Measurements from ENCODE around the gene ANKRD13B. TPM values are rescaled to one million over a fixed set of nuclear protein-coding genes. Genes with fewer than 3 reads are reported as not detected.

ANKRD13B gene
- total and polyA plus RNA-seq, 7 donors, result 1.6 to 17.2 (median 5.4) TPM

- peak in 1 of 4 donors; percentile 38 for TF ChIP-seq POLR2AphosphoS5 (IDR thresholded peaks at IDR 0.05)
- no peak for TF ChIP-seq EP300 (IDR thresholded peaks at IDR 0.05)
- TF ChIP-seq CTCF (IDR thresholded peaks at IDR 0.05), result no peak
- Histone ChIP-seq H3K4me3 (no peak overlapping the region), H3K9me3 (no peaks in the 10 kb centered on the region), H3K4me1 (peaks cover 0 to 51% (median 43%) of the 10 kb centered on the region in 4 donors), H3K36me3 (peaks cover 9 to 25% (median 17%) of the 10 kb centered on the region in 4 donors), H3K27me3 (no peaks in the 10 kb centered on the region), H3K27ac (peak overlapping the region; percentile 59 to 82 (median 64))
- WGBS, 2 donors, result 66 to 89% methylated on average over 12 of the region's 12 CpGs
- DNase-seq, result no peak
- intact Hi-C loops (cut with DNase I), result loop anchor here (5.0 kb wide), 2 partner anchors 33 to 343 kb away; no protein-coding TSS in a partner anchor
Measured at GRCh38 chr17:29584452-29585079, 8.4 kb upstream of the ANKRD13B start.

GRCh38 chr17:29585080-29585751 is 7.7 kb upstream of the ANKRD13B start:
- peak overlapping the region in 3 of 4 donors; percentile 5 to 14 (median 6) for H3K4me3 ChIP-seq
- H3K9me3 ChIP-seq, result no peaks in the 10 kb centered on the region
- peaks cover 9 to 25% (median 17%) of the 10 kb centered on the region in 4 donors for H3K36me3 ChIP-seq
- intact Hi-C loops (cut with DNase I), result no loop called here
- no peaks in the 10 kb centered on the region for H3K27me3 ChIP-seq
- peak overlapping the region; percentile 59 to 82 (median 64) for H3K27ac ChIP-seq
- no peak for DNase-seq
- 68 to 87% methylated on average over 8 of the region's 8 CpGs for WGBS, 2 donors
- peaks cover 0 to 57% (median 50%) of the 10 kb centered on the region in 4 donors for H3K4me1 ChIP-seq
- no peak for TF ChIP-seq POLR2A (IDR thresholded peaks at IDR 0.05)
- peak in 2 of 4 donors; percentile 23 to 50 for TF ChIP-seq POLR2AphosphoS5 (IDR thresholded peaks at IDR 0.05)

- peak overlapping the region; percentile 82 to 92 (median 88) for H3K27ac ChIP-seq
- DNase-seq, result no peak
- H3K36me3 ChIP-seq, result peaks cover 1 to 15% (median 5%) of the 10 kb centered on the region in 4 donors
- no peaks in the 10 kb centered on the region for H3K27me3 ChIP-seq
- H3K4me1 ChIP-seq, result peaks cover 0 to 74% (median 65%) of the 10 kb centered on the region in 4 donors
- no peaks in the 10 kb centered on the region for H3K9me3 ChIP-seq
- no peak overlapping the region for H3K4me3 ChIP-seq
- TF ChIP-seq POLR2AphosphoS5 (IDR thresholded peaks at IDR 0.05) (no peak), CTCF (IDR thresholded peaks at IDR 0.05) (no peak)
- intact Hi-C loops (cut with DNase I), result no loop called here
- 83 to 87% methylated on average over 9 of the region's 9 CpGs for WGBS, 2 donors
Measured at GRCh38 chr17:29586676-29587469, 6.1 kb upstream of the ANKRD13B start.

GRCh38 chr17:29587591-29587990 is 5.3 kb upstream of the ANKRD13B start:
- peaks cover 0 to 8% (median 0%) of the 10 kb centered on the region in 4 donors for H3K36me3 ChIP-seq
- no peak for DNase-seq
- WGBS, 2 donors, result 90 to 92% methylated on average over 6 of the region's 6 CpGs
- H3K27ac ChIP-seq, result peak overlapping the region; percentile 82 to 92 (median 88)
- H3K27me3 ChIP-seq, result no peaks in the 10 kb centered on the region
- H3K4me1 ChIP-seq, result peaks cover 0 to 81% (median 73%) of the 10 kb centered on the region in 4 donors
- no peak for TF ChIP-seq POLR2AphosphoS5 (IDR thresholded peaks at IDR 0.05)
- TF ChIP-seq POLR2A (IDR thresholded peaks at IDR 0.05), result no peak
- TF ChIP-seq EP300 (IDR thresholded peaks at IDR 0.05), result no peak
- no peak for TF ChIP-seq CTCF (IDR thresholded peaks at IDR 0.05)
- intact Hi-C loops (cut with DNase I), result no loop called here
- H3K4me3 ChIP-seq, result peak overlapping the region in 3 of 4 donors; percentile 77 to 90 (median 89)
- no peaks in the 10 kb centered on the region for H3K9me3 ChIP-seq
